ENCODE results near the gene COL6A2. TPM values are rescaled to one million over a fixed set of nuclear protein-coding genes. Genes with fewer than 3 reads are reported as not detected.

Gene COL6A2
- total and polyA plus RNA-seq, 2 of the 13 experiments (the other 11 are each of a cell fraction or from before 2014, with no cell fraction given), result 0.07 to 0.41 TPM

- Histone ChIP-seq H3K4me1 (ENCODE audit: insufficient read depth, low read length) (no peaks in the 10 kb centered on the region), H3K4me2 (ENCODE audit: low read depth, low read length) (no peak overlapping the region), H3K79me2 (ENCODE audit: insufficient read depth, low read length) (no peaks in the 10 kb centered on the region), H2AFZ (ENCODE audit: low read length) (no peak overlapping the region), H3K27me3 (ENCODE audit: control insufficient read depth in 1 of 2, insufficient read depth in 2 of 2, low read length in 2 of 2) (peaks cover 0 to 18% of the 10 kb centered on the region in 2 experiments; a peak in 2 of 5 replicates), H4K20me1 (ENCODE audit: insufficient read depth, low read length) (no peaks in the 10 kb centered on the region), H3K9ac (ENCODE audit: insufficient read depth, low read depth, low read length) (no peak overlapping the region), H3K9me3 (ENCODE audit: low read length) (peaks cover 6% of the 10 kb centered on the region), H3K27ac (ENCODE audit: extremely low read length, insufficient read depth, low read length) (no peak overlapping the region), H3K4me3 (replicated peaks in 1 of 3; ENCODE audit: insufficient read depth in 1 of 3, low read depth in 2 of 3, low read length in 3 of 3) (no peak overlapping the region), H3K36me3 (replicated peaks in 1 of 2; ENCODE audit: control insufficient read depth in 1 of 2, insufficient read depth in 2 of 2, low read length in 2 of 2) (no peaks in the 10 kb centered on the region)
- ChIA-PET CTCF (ENCODE audit: low intra/inter-chr PET ratio, low total read pairs) (no interaction called here), POLR2A (no interaction called here)
- in situ Hi-C loops (cut with HindIII; ENCODE audit: extremely low pct_ligation_motif_present, low pct_unique_long_range_greater_than_20kb), result no loop called here
- DNase-seq (ENCODE audit: low spot score) (no peak), FAIRE-seq (no peak), ATAC-seq (no peak)
- 51% methylated on average over 5 of the region's 9 CpGs for WGBS (ENCODE audit: low lambda C conversion rate)
- intact Hi-C loops (cut with micrococcal nuclease; ENCODE audit: unreplicated experiment), result no loop called here
- BruUV-seq (replicated peaks), result no TSS peak
- TF ChIP-seq MAF1 (CRISPR knock-in tag; IDR thresholded peaks at IDR 0.05; ENCODE audit: borderline replicate concordance) (no peak), FOSL2 (CRISPR knock-in tag; IDR thresholded peaks at IDR 0.05) (no peak), ZNF850 (CRISPR knock-in tag; conservative IDR thresholded peaks at IDR 0.05) (no peak), ZNF274 (CRISPR knock-in tag; IDR thresholded peaks at IDR 0.05) (no peak), IRF2 (CRISPR knock-in tag; IDR thresholded peaks at IDR 0.05) (no peak)
Measured at GRCh38 chr21:46108827-46109312, 11.0 kb downstream of the COL6A2 start.

GRCh38 chr21:46109313-46110221 is 11.7 kb downstream of the COL6A2 start:
- Histone ChIP-seq H2AFZ (ENCODE audit: low read length) (no peak overlapping the region), H3K4me3 (replicated peaks in 1 of 3; ENCODE audit: insufficient read depth in 1 of 3, low read depth in 2 of 3, low read length in 3 of 3) (no peak overlapping the region), H3K4me2 (ENCODE audit: low read depth, low read length) (no peak overlapping the region), H3K4me1 (ENCODE audit: insufficient read depth, low read length) (no peaks in the 10 kb centered on the region), H3K27me3 (ENCODE audit: control insufficient read depth in 1 of 2, insufficient read depth in 2 of 2, low read length in 2 of 2) (peaks cover 0 to 18% of the 10 kb centered on the region in 2 experiments; a peak in 2 of 5 replicates), H3K9me3 (ENCODE audit: low read length) (peaks cover 6% of the 10 kb centered on the region), H3K9ac (ENCODE audit: insufficient read depth, low read depth, low read length) (no peak overlapping the region), H3K27ac (ENCODE audit: extremely low read length, insufficient read depth, low read length) (no peak overlapping the region), H3K36me3 (replicated peaks in 1 of 2; ENCODE audit: control insufficient read depth in 1 of 2, insufficient read depth in 2 of 2, low read length in 2 of 2) (no peaks in the 10 kb centered on the region), H4K20me1 (ENCODE audit: insufficient read depth, low read length) (no peaks in the 10 kb centered on the region), H3K79me2 (ENCODE audit: insufficient read depth, low read length) (no peaks in the 10 kb centered on the region)
- ATAC-seq, result no peak; the same call in 2 of the 3 replicates
- WGBS (ENCODE audit: low lambda C conversion rate), result 20% methylated on average over 4 of the region's 19 CpGs
- DNase-seq (ENCODE audit: low spot score), result no peak
- ChIA-PET POLR2A (no interaction called here), CTCF (ENCODE audit: low intra/inter-chr PET ratio, low total read pairs) (no interaction called here)
- BruUV-seq (replicated peaks), result no TSS peak
- intact Hi-C loops (cut with micrococcal nuclease; ENCODE audit: unreplicated experiment) (no loop called here), in situ Hi-C loops (cut with HindIII; ENCODE audit: extremely low pct_ligation_motif_present, low pct_unique_long_range_greater_than_20kb) (no loop called here)
- no peak for FAIRE-seq
- TF ChIP-seq ZNF264 (CRISPR knock-in tag; IDR thresholded peaks at IDR 0.05), result no peak
- TF ChIP-seq ZNF766 (CRISPR knock-in tag; IDR thresholded peaks at IDR 0.05; ENCODE audit: borderline replicate concordance), result no peak
- no peak for TF ChIP-seq CENPBD1 (CRISPR knock-in tag; IDR thresholded peaks at IDR 0.05; ENCODE audit: borderline replicate concordance, low read depth)
- no peak for TF ChIP-seq HHEX (CRISPR knock-in tag; IDR thresholded peaks at IDR 0.05)
- no peak for TF ChIP-seq ZNF329 (CRISPR knock-in tag; IDR thresholded peaks at IDR 0.05; ENCODE audit: low read depth)
- no peak for TF ChIP-seq ZBTB8A (CRISPR knock-in tag; IDR thresholded peaks at IDR 0.05; ENCODE audit: borderline replicate concordance, low read depth)
- TF ChIP-seq ZNF710 (CRISPR knock-in tag; IDR thresholded peaks at IDR 0.05; ENCODE audit: borderline replicate concordance), result no peak
- TF ChIP-seq THAP7 (CRISPR knock-in tag; IDR thresholded peaks at IDR 0.05), result no peak
- TF ChIP-seq MLLT10 (CRISPR knock-in tag; IDR thresholded peaks at IDR 0.05), result no peak
